ENCODE measurements around the gene ANGPT4. TPM values are rescaled to one million over a fixed set of nuclear protein-coding genes. Genes with fewer than 3 reads are reported as not detected.

Gene ANGPT4
- total and polyA plus RNA-seq, 8 donors, result 0.03 to 0.34 (median 0.18) TPM; not detected in 4

DNA sequence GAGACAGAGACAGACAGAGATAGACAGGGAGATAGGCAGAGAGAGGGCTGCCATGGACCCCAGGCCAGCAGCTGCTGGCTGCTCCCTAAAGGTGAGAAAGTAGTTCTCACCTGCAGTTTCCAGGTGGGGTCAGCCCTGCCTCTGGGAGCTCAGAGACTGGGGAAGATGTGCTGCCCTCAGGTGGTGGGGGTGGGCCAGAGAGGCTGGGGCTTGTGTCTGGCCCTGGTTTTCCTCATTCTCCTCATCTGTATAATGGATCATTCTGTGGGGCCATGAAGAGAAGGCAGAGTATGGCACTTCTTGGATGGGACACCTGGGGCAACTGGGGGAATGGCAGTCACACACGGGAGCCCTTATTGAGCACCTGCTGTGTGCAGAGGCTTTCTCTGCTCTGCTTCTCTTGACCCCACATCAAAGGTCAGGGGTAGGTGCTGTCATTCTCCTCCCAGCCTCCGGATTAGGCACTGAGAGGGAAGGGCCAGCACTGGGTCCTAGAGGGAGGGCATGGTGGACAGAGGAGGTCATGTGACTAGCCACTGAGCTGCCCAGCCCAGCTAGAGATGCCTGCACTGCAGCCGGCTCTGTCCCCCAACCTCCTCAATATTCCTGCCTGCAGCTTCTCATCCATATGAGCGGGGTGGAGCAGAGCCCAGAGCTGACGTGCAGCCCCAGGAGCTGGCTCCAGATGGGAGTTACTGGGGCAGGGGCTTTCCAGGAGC, 4.1 kb downstream of the ANGPT4 start:
- no peaks in the 10 kb centered on the region for H3K27me3 ChIP-seq
- WGBS, 2 donors, result 34 to 35% methylated on average over 5 of the region's 5 CpGs
- H3K27ac ChIP-seq, result no peak overlapping the region
- ATAC-seq, result no peak
- TF ChIP-seq, protein P1, sequence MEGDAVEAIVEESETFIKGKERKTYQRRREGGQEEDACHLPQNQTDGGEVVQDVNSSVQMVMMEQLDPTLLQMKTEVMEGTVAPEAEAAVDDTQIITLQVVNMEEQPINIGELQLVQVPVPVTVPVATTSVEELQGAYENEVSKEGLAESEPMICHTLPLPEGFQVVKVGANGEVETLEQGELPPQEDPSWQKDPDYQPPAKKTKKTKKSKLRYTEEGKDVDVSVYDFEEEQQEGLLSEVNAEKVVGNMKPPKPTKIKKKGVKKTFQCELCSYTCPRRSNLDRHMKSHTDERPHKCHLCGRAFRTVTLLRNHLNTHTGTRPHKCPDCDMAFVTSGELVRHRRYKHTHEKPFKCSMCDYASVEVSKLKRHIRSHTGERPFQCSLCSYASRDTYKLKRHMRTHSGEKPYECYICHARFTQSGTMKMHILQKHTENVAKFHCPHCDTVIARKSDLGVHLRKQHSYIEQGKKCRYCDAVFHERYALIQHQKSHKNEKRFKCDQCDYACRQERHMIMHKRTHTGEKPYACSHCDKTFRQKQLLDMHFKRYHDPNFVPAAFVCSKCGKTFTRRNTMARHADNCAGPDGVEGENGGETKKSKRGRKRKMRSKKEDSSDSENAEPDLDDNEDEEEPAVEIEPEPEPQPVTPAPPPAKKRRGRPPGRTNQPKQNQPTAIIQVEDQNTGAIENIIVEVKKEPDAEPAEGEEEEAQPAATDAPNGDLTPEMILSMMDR (IDR thresholded peaks at IDR 0.05), result no peak
- FAIRE-seq, result no peak
- H3K4me1 ChIP-seq, result no peaks in the 10 kb centered on the region
- no peaks in the 10 kb centered on the region for H3K36me3 ChIP-seq
- H3K9me3 ChIP-seq, result no peaks in the 10 kb centered on the region
- no peak for DNase-seq
- H3K4me3 ChIP-seq, result no peak overlapping the region
- intact Hi-C loops (cut with DNase I), result no loop called here

DNA sequence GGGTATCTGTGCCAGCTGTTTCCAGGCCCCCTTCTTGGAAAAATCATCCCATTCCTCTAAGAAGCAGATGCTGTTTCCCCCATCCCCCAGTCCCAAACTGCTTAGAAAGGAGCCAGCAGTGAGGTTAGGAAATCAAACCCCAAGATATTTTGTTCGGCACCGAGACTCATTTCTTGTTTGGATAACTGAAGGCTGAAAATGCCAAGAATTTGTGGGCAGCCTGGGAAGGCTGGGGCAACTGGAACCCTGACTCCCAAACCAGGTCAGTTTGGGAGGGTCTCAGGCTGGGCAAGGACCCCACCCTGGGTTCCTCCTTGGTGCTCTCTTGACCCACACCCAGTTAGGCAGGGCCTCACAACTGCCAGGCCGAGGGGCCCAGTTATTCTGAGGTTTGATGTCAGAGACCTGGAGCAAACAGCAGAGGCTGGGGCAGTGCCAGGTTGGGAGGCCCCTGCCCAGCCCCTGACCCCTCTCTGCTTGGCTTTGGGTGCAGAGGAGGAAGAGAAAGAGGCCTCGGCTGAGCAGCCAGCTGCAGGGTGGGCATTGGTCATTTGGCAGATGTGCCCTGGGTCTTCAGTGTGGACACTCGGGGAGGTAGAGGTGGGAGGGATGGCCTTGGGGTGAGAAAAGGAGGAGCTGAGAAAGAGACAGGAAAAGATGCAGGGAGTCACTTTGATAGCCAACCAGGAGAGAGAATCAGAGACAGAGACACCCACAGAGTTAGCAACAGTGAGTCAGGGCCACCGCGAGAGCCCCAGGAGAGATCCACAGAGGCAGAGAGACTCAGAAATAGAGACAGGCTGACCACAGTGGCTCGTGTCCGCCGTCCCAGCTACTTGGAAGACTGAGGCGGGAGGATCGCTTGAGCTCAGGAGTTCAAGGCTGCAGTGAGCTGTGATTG, 5.0 kb downstream of the ANGPT4 start:
- FAIRE-seq, result no peak
- TF ChIP-seq, protein P1 (IDR thresholded peaks at IDR 0.05), result no peak
- ATAC-seq, result peak in 3 of 4 donors; percentile 54 to 61 (median 59)
- Histone ChIP-seq H3K9me3 (no peaks in the 10 kb centered on the region), H3K4me3 (no peak overlapping the region), H3K4me1 (no peaks in the 10 kb centered on the region), H3K27ac (no peak overlapping the region), H3K27me3 (no peaks in the 10 kb centered on the region), H3K36me3 (no peaks in the 10 kb centered on the region)
- intact Hi-C loops (cut with DNase I), result no loop called here
- 42 to 48% methylated on average over 12 of the region's 12 CpGs for WGBS, 2 donors
- DNase-seq, result no peak

DNA sequence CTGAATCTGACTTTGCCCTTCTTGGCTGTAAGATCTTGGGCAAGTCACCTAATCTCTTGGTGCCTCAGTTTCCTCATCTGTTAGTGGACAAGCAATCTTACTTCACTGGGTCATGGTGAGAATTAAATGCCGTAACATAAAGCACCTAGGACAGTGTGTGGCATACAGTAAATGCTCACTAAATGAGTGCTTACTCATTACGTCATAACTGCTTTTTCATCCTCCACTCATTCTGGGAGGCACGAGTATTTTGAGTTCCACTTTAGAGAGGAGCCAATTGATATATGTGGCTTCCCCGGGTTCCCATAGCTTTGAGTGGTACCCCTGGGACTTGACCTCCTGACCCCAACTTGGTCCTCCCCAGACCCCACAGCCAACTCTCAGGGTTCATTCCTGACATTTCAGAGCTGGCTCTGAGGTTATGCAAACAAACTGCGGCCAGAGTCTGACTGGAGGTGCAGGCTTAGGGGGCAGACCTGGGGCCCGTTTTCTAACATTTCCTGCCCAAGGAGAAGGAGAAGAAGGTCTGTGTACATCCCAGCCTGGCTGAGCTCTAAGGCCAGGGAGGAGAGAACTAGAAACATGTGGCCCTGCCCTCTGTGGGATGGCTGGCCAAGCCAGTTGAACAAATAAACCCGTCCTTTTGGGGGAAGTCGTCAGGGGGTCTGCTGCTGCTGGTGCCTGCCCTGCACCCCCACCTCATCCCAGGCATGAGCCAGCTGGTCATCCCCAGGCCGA, 5.8 kb downstream of the ANGPT4 start:
- Histone ChIP-seq H3K27me3 (no peaks in the 10 kb centered on the region), H3K27ac (no peak overlapping the region), H3K36me3 (no peaks in the 10 kb centered on the region), H3K4me1 (no peaks in the 10 kb centered on the region), H3K4me3 (no peak overlapping the region), H3K9me3 (no peaks in the 10 kb centered on the region)
- intact Hi-C loops (cut with DNase I), result no loop called here
- TF ChIP-seq, protein P1 (IDR thresholded peaks at IDR 0.05), result no peak
- DNase-seq (no peak), FAIRE-seq (no peak), ATAC-seq (no peak)
- 36 to 41% methylated on average over 9 of the region's 9 CpGs for WGBS, 2 donors

DNA sequence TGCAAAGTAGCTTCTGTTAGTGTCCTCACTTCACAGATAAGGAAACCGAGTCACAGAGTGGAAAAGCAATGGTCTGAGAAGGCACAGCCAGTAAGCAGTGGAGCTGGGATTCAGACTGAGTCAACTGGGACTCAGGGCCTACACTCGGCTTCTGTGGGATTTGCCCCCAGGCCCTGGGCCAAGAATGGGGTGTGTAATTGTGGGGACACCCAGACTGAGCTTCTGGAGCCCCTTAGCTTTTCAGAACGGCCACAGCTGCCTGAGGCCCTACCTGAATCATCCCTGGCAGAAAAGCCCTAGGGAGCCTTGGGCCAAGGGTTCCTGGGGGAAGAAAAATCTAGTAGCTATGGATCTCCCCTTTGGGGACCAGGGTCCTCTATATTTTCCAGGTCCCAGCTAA, 6.5 kb downstream of the ANGPT4 start:
- 44 to 63% methylated on average over 3 of the region's 3 CpGs for WGBS, 2 donors
- Histone ChIP-seq H3K27ac (no peak overlapping the region), H3K4me1 (no peaks in the 10 kb centered on the region), H3K27me3 (no peaks in the 10 kb centered on the region), H3K4me3 (no peak overlapping the region), H3K36me3 (no peaks in the 10 kb centered on the region), H3K9me3 (no peaks in the 10 kb centered on the region)
- TF ChIP-seq, protein P1 (IDR thresholded peaks at IDR 0.05), result no peak
- FAIRE-seq (no peak), DNase-seq (no peak), ATAC-seq (no peak)
- intact Hi-C loops (cut with DNase I), result no loop called here

Data from pancreas (tissue), 10 donors.